Activated CD8-positive, alpha-beta memory T cell treated with anti-CD3 and anti-CD28 coated beads, Interleukin-2, amount 10 ng/mL, durations not matched to agents 7 days and 5 days (primary cell): ENCODE results near the gene XYLT1. TPM values are rescaled to one million over a fixed set of nuclear protein-coding genes. Genes with fewer than 3 reads are reported as not detected.

Experiments
- ATAC-seq: fragments of 150-1000 bp; cut with Tn5 transposase; one replicate; pipeline ENCODE4 v1.10.0; 2021; ENCODE audit warnings: moderate library complexity
- CTCF ChIA-PET: fragments of 350-600 bp; sonication (Branson Sonifier 250); formaldehyde crosslinking; loops from one replicate; lab custom pipeline; 2021; ENCODE audit warnings: antibody characterized with exemption; lab: Charles Lee
- DNase-seq: peaks from one replicate; pipeline ENCODE4 v3.0.0-alpha.2; 2020
- H3K27ac Mint-ChIP-seq: one replicate; pipeline ENCODE4 v1.8.0; 2021; ENCODE audit warnings: mild to moderate bottlenecking, mixed read lengths
- H3K27me3 Mint-ChIP-seq: one replicate; pipeline ENCODE4 v1.8.0; 2021; ENCODE audit warnings: mixed read lengths
- H3K36me3 Mint-ChIP-seq: one replicate; pipeline ENCODE4 v1.8.0; 2021; ENCODE audit warnings: mild to moderate bottlenecking, mixed read lengths
- H3K4me1 Mint-ChIP-seq: one replicate; pipeline ENCODE4 v1.8.0; 2021; ENCODE audit warnings: mixed read lengths
- H3K4me3 Mint-ChIP-seq: one replicate; pipeline ENCODE4 v1.8.0; 2021; ENCODE audit warnings: mild to moderate bottlenecking, moderate library complexity, mixed read lengths
- H3K9me3 Mint-ChIP-seq: one replicate; pipeline ENCODE4 v1.8.0; 2022; ENCODE audit warnings: low read depth, mixed read lengths
- total RNA-seq, 2 experiments: library from RNA; stranded (reverse); gene quantifications; one replicate each; pipeline ENCODE4 v1.2.3, GENCODE V29; 2021

Gene XYLT1
- total RNA-seq, 2 experiments from 2014 or later: 35.7 to 40.9 TPM

GRCh38 chr16:17475104-17475503 is 4.3 kb upstream of the XYLT1 start:
- peaks cover 8% of the 10 kb centered on the region for H3K27me3 Mint-ChIP-seq
- H3K4me3 Mint-ChIP-seq: no peak overlapping the region
- H3K27ac Mint-ChIP-seq: peak overlapping the region; percentile 25
- CTCF ChIA-PET: interaction anchor here (0.5 to 1.9 kb wide), 6 partner anchors 10 to 132 kb away, joined by 3 to 10 read pairs (median 4); no protein-coding TSS in a partner anchor
- H3K4me1 Mint-ChIP-seq: peaks cover 44% of the 10 kb centered on the region
- no peak for ATAC-seq
- no peaks in the 10 kb centered on the region for H3K9me3 Mint-ChIP-seq
- no peaks in the 10 kb centered on the region for H3K36me3 Mint-ChIP-seq
- DNase-seq: peak; percentile 61

- ATAC-seq (no peak), DNase-seq (peak; percentile 43)
- Mint-ChIP-seq H3K27ac (peak overlapping the region; percentile 31), H3K36me3 (peaks cover 3% of the 10 kb centered on the region), H3K9me3 (no peaks in the 10 kb centered on the region), H3K4me3 (no peak overlapping the region), H3K4me1 (peaks cover 47% of the 10 kb centered on the region), H3K27me3 (peaks cover 7% of the 10 kb centered on the region)
- CTCF ChIA-PET: interaction anchor here (1.0 to 1.9 kb wide), 5 partner anchors 25 to 131 kb away, joined by 3 to 10 read pairs (median 5); no protein-coding TSS in a partner anchor
These were observed 3.8 kb upstream of the XYLT1 start for GRCh38 chr16:17474572-17474971.

GRCh38 chr16:17474037-17474436 is 3.3 kb upstream of the XYLT1 start:
- peaks cover 6% of the 10 kb centered on the region for H3K36me3 Mint-ChIP-seq
- peak; percentile 52 for DNase-seq
- no peaks in the 10 kb centered on the region for H3K9me3 Mint-ChIP-seq
- peak overlapping the region; percentile 31 for H3K27ac Mint-ChIP-seq
- peaks cover 12% of the 10 kb centered on the region for H3K27me3 Mint-ChIP-seq
- H3K4me3 Mint-ChIP-seq: no peak overlapping the region
- CTCF ChIA-PET: interaction anchor here (1.1 to 1.9 kb wide), 5 partner anchors 24 to 130 kb away, joined by 3 to 10 read pairs (median 5); no protein-coding TSS in a partner anchor
- peaks cover 52% of the 10 kb centered on the region for H3K4me1 Mint-ChIP-seq
- ATAC-seq: no peak

- ATAC-seq (no peak), DNase-seq (no peak)
- H3K4me3 Mint-ChIP-seq: peak overlapping the region; percentile 32
- CTCF ChIA-PET: no interaction called here
- H3K27ac Mint-ChIP-seq: no peak overlapping the region
- peaks cover 69% of the 10 kb centered on the region for H3K4me1 Mint-ChIP-seq
- peaks cover 11% of the 10 kb centered on the region for H3K27me3 Mint-ChIP-seq
- peaks cover 24% of the 10 kb centered on the region for H3K36me3 Mint-ChIP-seq
- no peaks in the 10 kb centered on the region for H3K9me3 Mint-ChIP-seq
These were observed 1.1 kb upstream of the XYLT1 start for GRCh38 chr16:17471719-17472461.

- H3K4me3 Mint-ChIP-seq: peak overlapping the region; percentile 99
- no peaks in the 10 kb centered on the region for H3K9me3 Mint-ChIP-seq
- DNase-seq: peak; percentile 48
- peaks cover 11% of the 10 kb centered on the region for H3K27me3 Mint-ChIP-seq
- peak overlapping the region; percentile 81 for H3K27ac Mint-ChIP-seq
- H3K36me3 Mint-ChIP-seq: peaks cover 30% of the 10 kb centered on the region
- ATAC-seq: peak; percentile 54
- peaks cover 67% of the 10 kb centered on the region for H3K4me1 Mint-ChIP-seq
- CTCF ChIA-PET: interaction anchor here (1.2 to 5.7 kb wide), 4 partner anchors 102 to 127 kb away, joined by 3 to 39 read pairs (median 10); no protein-coding TSS in a partner anchor
These were observed 415 bp downstream of the XYLT1 start for GRCh38 chr16:17470182-17470907.

GRCh38 chr16:17469741-17470181 is 999 bp downstream of the XYLT1 start:
- Mint-ChIP-seq H3K27ac (peak overlapping the region; percentile 81), H3K4me1 (peaks cover 64% of the 10 kb centered on the region), H3K4me3 (peak overlapping the region; percentile 99), H3K27me3 (peaks cover 11% of the 10 kb centered on the region), H3K36me3 (peaks cover 32% of the 10 kb centered on the region), H3K9me3 (no peaks in the 10 kb centered on the region)
- peak; percentile 60 for DNase-seq
- peak; percentile 44 for ATAC-seq
- CTCF ChIA-PET: interaction anchor here (0.7 to 5.7 kb wide), 8 partner anchors 20 to 258 kb away, joined by 3 to 39 read pairs (median 4); no protein-coding TSS in a partner anchor

- Mint-ChIP-seq H3K36me3 (peaks cover 33% of the 10 kb centered on the region), H3K4me3 (peak overlapping the region; percentile 99), H3K9me3 (no peaks in the 10 kb centered on the region), H3K4me1 (peaks cover 59% of the 10 kb centered on the region), H3K27me3 (peaks cover 11% of the 10 kb centered on the region), H3K27ac (peak overlapping the region; percentile 81)
- no peak for DNase-seq
- CTCF ChIA-PET: interaction anchor here (0.7 to 5.7 kb wide), 11 partner anchors 18 to 275 kb away, joined by 3 to 39 read pairs (median 5); no protein-coding TSS in a partner anchor
- ATAC-seq: no peak
These were observed 1.6 kb downstream of the XYLT1 start for GRCh38 chr16:17469011-17469740.

GRCh38 chr16:17468611-17469010 is 2.1 kb downstream of the XYLT1 start:
- Mint-ChIP-seq H3K4me1 (peaks cover 57% of the 10 kb centered on the region), H3K36me3 (peaks cover 38% of the 10 kb centered on the region), H3K27ac (no peak overlapping the region), H3K4me3 (peak overlapping the region; percentile 99), H3K9me3 (no peaks in the 10 kb centered on the region), H3K27me3 (peaks cover 11% of the 10 kb centered on the region)
- ATAC-seq (no peak), DNase-seq (no peak)
- CTCF ChIA-PET: interaction anchor here (0.6 to 5.7 kb wide), 14 partner anchors 17 to 275 kb away, joined by 3 to 39 read pairs (median 4); no protein-coding TSS in a partner anchor

GRCh38 chr16:17467923-17468540 is 2.7 kb downstream of the XYLT1 start:
- no peaks in the 10 kb centered on the region for H3K9me3 Mint-ChIP-seq
- H3K4me1 Mint-ChIP-seq: peaks cover 57% of the 10 kb centered on the region
- peaks cover 11% of the 10 kb centered on the region for H3K27me3 Mint-ChIP-seq
- peak overlapping the region; percentile 99 for H3K4me3 Mint-ChIP-seq
- DNase-seq (peak; percentile 64), ATAC-seq (peak; percentile 34)
- H3K36me3 Mint-ChIP-seq: peaks cover 43% of the 10 kb centered on the region
- H3K27ac Mint-ChIP-seq: peak overlapping the region; percentile 29
- CTCF ChIA-PET: interaction anchor here (0.6 to 5.7 kb wide), 20 partner anchors 9 to 606 kb away, joined by 3 to 39 read pairs (median 3); no protein-coding TSS in a partner anchor

- ATAC-seq: no peak
- DNase-seq: no peak
- H3K9me3 Mint-ChIP-seq: no peaks in the 10 kb centered on the region
- CTCF ChIA-PET: interaction anchor here (0.6 to 5.7 kb wide), 13 partner anchors 17 to 273 kb away, joined by 3 to 39 read pairs (median 3); no protein-coding TSS in a partner anchor
- H3K27ac Mint-ChIP-seq: no peak overlapping the region
- peaks cover 11% of the 10 kb centered on the region for H3K27me3 Mint-ChIP-seq
- H3K36me3 Mint-ChIP-seq: peaks cover 50% of the 10 kb centered on the region
- no peak overlapping the region for H3K4me3 Mint-ChIP-seq
- H3K4me1 Mint-ChIP-seq: peaks cover 68% of the 10 kb centered on the region
These were observed 3.9 kb downstream of the XYLT1 start for GRCh38 chr16:17466876-17467275.

- ATAC-seq (no peak), DNase-seq (no peak)
- Mint-ChIP-seq H3K9me3 (no peaks in the 10 kb centered on the region), H3K27me3 (peaks cover 11% of the 10 kb centered on the region), H3K27ac (no peak overlapping the region), H3K4me1 (peaks cover 70% of the 10 kb centered on the region), H3K4me3 (no peak overlapping the region), H3K36me3 (peaks cover 57% of the 10 kb centered on the region)
- CTCF ChIA-PET: interaction anchor here (5.7 kb wide), 1 partner anchor 97 kb away, joined by 39 read pairs; no protein-coding TSS in a partner anchor
These were observed 5.3 kb downstream of the XYLT1 start for GRCh38 chr16:17465460-17465859.

- H3K36me3 Mint-ChIP-seq: peaks cover 45% of the 10 kb centered on the region
- H3K27ac Mint-ChIP-seq: peak overlapping the region; percentile 35
- CTCF ChIA-PET: interaction anchor here (1.3 to 1.4 kb wide), 2 partner anchors 8 to 268 kb away, joined by 3 to 4 read pairs; no protein-coding TSS in a partner anchor
- H3K27me3 Mint-ChIP-seq: no peaks in the 10 kb centered on the region
- no peaks in the 10 kb centered on the region for H3K9me3 Mint-ChIP-seq
- no peak for DNase-seq
- H3K4me3 Mint-ChIP-seq: no peak overlapping the region
- no peak for ATAC-seq
- H3K4me1 Mint-ChIP-seq: peaks cover 55% of the 10 kb centered on the region
These were observed 7.4 kb downstream of the XYLT1 start for GRCh38 chr16:17463335-17463734.
